Measurements from ENCODE around the gene FANCC.

- TF ChIP-seq MLXIP (CRISPR knock-in tag; IDR thresholded peaks at IDR 0.05; ENCODE audit: borderline replicate concordance), result no peak
- no peak for TF ChIP-seq RBM39 (IDR thresholded peaks at IDR 0.05; ENCODE audit: low read depth, low read length, poor library complexity, severe bottlenecking)
- no peak for TF ChIP-seq ZFP91 (CRISPR knock-in tag; IDR thresholded peaks at IDR 0.05; ENCODE audit: borderline replicate concordance)
- no peak for TF ChIP-seq CBFB (CRISPR knock-in tag; IDR thresholded peaks at IDR 0.05)
- TF ChIP-seq TCF7 (IDR thresholded peaks at IDR 0.05; ENCODE audit: low read depth), result no peak
- no peak for TF ChIP-seq ATF6 (CRISPR knock-in tag; conservative IDR thresholded peaks at IDR 0.05)
Observed at GRCh38 chr9:95342571-95342970, 25.1 kb upstream of the FANCC start.
